ENCODE measurements around the gene MGAT5.
A peak's percentile ranks its signal among the peaks of the same experiment; 100 is the strongest.

The MGAT5 gene

DNA sequence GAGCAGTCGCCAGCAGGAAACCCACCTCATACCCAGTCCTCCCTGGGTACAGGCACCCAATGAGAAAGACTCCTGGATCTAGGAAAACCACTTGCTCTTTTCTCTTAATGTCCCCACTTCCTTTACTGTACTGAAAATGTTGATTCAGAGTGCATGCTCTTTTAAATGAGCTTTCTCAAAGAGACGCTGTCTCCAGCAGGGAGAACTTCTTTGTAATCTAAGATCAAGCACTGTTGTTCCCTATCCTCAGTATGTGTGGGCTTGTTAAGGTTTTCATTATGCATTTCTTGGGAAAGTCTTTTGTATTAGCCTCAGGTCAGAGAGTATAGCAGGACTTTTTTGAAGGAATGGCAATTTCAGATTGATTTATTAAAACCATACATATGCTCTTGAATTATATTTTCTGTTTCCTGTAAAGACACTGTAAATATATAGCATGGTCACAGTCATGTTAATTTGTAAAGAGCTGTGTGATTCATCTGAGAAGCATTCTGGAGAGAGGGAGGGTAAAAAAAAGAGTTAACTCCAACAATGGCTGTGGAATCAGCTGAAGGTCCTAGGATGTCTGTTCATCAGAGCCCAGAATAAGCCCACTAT lies 178.1 kb downstream of the MGAT5 start:
- DNase-seq: no peak

DNA sequence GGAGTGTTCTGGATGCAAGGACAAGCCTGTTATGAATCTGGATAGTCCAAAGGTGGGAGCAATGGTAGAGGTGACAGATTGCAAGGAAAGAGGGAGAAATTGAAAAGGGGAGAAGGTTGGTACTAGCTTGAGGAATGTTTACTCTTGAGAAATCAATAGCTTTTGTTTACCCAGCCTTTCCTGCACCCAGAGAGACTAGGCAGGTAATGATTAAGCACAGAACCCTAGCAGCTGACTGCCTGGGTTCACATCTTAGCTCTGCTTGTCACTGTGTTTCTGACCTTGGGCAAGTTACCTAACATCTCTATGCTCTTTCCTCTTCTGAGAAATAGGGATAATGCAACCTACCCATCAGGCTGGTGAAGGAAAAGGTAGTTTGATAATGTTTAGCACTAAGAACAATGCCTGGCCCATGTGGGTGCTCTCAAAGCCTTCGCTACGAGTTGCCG lies 178.6 kb downstream of the MGAT5 start:
- DNase-seq: peak; percentile 71

DNA sequence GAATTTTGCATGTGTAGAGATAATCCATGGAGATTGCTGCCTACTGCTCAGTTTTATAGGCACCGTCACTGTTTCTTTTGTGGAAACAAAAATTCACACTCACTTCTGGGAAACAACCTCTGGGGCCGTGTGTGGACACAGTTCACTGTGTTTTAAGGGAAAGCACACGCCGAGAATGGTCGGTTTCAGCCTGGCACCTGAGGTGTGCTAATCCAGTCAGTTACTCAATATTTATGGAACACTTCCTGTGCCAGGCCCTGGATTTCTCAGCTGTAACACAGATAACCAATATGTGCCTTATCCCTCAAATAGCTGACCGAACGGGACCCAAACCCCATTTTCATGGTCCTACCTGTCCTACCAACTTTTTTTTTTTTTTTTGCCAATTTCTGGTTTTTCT lies 179.6 kb downstream of the MGAT5 start:
- no peak for DNase-seq

- DNase-seq: no peak
These were observed 180.1 kb downstream of the MGAT5 start for GRCh38 chr2:134433979-134434378.

GRCh38 chr2:134435505-134435904 lies 181.6 kb downstream of the MGAT5 start:
- no peak for DNase-seq

DNA sequence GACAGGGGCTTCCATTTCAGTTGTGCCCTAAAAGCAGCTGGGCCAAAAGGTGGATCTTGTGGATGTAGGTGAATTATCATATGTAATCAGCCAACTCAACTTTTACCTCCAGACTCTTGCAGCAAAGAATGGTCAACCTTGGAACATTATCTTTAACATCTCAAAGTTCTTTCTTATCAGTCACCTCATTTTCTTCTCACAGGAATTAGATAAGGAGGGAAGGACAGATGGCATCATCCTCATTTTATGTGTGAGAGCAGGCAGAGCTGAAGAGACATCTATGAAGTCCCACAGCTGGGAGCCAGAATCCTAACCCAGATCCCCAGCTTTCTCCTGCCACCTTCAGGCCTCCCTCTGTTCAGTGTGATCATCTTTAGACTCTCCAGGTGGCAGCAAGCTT lies 182.1 kb downstream of the MGAT5 start:
- no peak for DNase-seq

- DNase-seq: no peak
These were observed 182.8 kb downstream of the MGAT5 start for GRCh38 chr2:134436706-134437105.

DNA sequence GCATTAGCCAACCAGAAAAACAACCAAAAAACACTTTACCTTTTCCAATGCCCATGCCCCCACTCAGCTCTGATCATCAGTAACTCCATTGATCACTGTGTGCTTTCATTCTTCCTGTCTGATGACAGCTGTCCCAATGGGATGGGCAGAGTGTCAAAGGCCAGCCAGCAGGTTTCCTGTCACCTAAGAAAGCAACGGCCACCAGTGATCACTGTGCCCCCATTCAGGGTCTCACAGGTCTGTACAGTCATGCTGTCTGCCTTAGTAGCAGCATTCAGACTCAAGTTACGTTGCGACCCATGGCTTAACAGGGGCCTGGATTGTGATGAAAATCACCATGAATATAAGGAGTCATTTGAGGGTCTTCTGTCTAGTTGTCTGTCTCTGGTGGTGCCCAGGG lies 184.5 kb downstream of the MGAT5 start:
- DNase-seq: no peak

DNA sequence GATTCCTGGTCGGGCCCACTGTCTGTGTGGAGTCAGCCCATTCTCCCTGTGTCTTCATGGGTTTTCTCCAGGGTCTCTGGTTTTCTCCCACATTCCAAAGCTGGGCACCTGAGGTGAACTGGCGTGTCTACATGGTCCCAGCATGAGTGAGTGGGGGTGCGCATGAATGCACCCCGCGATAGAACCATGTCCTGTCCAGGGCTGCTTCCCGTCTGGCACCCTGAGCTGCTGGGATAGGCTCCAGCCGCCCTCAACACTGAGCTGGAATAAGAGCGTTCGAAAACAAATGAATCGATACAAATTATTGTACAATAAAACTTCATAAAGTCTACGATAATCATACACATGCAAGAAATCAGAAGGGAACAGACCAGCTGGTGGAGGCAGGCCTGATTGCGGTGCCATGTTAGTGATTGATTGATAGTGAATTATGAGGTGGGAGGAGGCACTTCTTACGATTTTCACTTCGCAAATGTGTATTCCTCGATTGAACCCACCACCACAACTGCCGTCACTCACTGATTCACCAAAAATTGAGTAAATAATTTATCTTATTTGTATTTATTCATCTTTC lies 186.6 kb downstream of the MGAT5 start:
- DNase-seq: no peak

GRCh38 chr2:134441153-134441863 lies 187.4 kb downstream of the MGAT5 start:
- DNase-seq: no peak

DNA sequence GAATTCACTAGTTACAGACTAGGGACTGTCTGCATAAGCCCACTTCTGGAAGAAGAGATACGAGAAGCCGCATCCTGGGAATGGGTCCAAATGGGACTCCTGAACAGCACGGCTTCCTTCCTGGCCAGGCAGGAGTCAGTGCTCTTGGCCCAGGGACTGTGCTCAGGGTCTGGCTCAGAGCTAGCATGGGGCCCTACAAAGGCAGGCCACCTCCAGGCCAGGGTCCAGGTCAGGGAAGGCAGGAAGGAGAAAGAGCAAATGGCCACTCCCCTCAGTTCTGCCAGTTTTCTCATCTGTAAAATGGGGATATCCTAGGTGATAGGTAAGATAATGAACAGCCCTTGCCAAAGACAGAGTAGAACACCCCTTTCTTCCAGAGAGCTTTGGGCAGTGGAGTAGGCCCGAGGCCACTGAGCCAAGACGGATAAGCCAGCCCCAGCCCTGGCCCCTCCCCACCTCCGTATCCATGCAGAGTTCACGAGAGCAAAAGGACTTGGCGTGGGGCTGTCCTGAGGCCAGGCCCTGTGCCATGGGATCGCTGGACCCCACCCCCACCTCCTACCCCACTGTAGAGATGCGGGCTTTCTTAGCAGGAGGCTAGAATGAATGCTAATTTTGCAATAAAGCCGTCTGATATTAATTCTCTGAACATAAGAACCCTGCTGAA lies 190.1 kb downstream of the MGAT5 start:
- no peak for DNase-seq

DNA sequence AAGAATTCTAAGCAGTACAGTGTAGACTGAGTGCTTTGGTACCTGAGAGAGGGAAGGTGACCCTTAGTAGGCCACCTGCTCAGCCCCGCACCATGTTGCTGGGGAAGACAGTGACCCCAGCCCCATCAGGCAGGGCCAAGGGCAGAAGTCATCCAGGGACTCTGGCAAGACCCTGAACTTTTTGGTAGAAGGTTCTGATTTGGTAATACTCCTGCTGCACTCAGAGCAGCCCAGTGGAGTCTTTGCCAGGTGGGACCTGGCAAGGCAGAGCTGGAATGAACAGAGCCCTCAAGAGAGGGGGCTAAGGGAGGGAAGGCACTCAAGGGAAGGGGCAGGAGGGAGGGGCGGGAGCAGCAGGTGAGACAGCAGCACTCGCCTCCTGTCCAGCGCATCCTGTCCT lies 191.2 kb downstream of the MGAT5 start:
- no peak for DNase-seq

DNA sequence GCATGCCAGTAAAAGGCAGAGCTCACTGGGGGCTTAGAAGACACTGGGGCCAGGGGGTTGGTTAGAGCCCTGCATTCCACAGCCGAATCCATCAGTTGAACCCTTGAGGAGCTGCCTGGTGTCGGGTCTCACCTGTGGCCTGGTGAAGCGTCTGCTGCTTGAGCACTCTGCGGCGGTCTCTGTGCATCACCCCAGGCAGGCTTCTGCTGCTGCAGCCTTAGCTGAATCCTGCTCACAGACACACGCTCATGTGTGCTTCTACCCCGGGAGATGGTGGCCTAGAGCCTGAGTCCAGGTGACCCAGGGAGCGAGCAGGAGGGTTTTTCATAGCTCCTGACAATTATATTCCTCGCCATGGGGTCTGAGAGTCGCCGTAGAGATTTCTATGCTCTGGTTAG lies 192.1 kb downstream of the MGAT5 start:
- peak; percentile 74 for DNase-seq

DNA sequence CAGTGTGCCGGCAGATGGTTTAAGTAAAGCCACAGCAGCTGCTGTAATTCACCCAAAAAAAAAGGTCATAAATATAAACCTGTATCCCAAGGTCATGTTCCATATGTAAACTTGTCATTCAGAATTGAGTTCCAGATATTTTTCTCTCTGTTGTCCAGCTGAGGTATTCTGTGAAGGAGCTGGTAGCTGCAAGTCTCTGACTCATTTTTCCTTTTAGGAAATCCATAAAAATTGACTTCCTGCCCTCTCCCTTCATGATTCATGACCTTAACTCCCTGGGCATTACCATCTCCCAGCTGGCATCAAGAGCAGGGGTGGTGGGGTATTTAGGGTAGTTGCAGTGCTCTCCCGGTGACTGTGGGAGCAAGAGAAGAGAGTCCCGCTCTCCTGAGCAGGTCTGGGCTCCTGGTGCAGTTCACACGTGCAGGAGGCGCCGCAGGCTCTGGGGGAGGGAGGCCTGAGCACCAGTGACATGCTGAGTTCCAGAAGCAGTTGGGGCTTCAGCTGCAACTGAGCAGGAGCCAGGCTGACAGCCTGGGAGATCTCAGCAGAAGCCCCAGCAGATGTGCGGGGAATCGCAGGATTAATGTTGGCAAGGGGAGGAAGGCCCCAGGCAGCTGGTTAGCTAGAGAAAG lies 192.6 kb downstream of the MGAT5 start:
- DNase-seq: no peak

- DNase-seq: no peak
These were observed 193.8 kb downstream of the MGAT5 start for GRCh38 chr2:134447669-134448068.

DNA sequence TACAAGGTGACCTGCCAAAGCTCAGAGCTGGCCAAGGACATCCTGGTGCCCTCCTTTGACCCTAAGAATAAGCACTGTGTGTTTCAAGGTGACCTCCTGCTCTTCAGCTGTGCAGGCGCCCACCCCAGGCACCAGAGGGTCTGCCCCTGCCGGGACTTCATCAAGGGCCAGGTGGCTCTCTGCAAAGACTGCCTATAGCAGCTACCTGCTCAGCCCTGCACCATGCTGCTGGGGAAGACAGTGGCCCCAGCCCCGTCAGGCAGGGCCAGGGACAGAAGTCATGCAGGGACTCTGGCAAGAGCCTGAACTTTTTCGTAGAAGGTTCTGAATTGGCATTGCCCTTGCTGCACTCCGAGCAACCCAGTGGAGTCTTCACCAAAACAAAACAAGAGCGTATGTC lies 194.8 kb downstream of the MGAT5 start:
- DNase-seq: no peak

DNA sequence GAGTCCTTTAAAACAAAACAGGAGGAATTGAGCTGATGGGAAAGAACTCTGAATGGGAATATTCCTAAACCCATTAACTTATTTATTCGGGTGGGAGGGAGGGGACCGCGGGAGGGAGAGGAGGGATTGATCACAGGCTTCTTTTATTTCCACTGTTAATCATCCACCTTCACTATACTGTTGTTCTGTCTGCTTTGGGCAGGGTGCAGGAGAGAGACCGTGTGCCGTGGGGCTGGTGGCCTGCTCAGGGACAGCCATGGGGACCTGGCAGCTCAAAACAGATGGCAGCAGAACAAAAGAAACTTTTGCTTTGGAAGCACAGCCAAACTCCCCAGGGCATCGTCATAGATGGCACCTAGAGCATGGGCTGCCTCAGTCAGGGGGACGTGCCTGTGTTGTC lies 195.3 kb downstream of the MGAT5 start:
- DNase-seq: no peak

DNA sequence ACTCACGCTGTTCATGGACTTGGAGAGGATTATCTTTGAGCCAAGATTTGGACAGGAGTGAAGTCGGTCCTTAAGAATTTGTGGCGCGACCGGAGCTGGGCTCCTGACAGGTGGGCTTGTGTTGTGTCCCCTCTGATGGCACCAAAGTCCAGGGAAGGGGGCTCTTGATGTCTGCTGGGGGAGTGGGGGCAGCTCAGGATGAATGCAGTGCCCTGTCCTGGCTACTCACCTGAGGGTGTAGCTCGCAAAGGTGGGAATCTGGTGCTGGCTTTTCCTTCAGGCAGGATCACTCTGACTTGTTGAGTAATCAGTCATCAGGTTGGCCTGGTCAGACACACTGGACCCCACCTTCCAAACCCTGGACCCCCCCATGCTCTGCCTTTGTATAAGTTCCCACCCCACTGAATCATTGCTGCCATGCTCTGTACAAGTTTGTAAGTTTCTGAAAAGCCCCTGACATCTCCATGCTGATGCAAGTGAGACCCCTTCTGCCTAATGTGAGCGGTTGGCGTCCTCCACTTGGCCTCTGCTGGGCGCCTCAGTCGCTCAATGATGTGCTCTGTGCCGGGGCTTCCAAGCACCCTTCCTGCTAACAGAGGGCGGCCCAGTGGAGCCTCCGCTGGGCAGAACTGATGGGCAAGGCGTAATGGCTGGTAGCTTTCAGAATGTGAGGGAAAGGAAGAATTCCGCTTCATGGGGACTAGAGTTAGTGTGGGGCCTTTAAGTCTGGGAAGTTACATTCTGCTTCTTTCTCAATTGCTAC lies 196.1 kb downstream of the MGAT5 start:
- no peak for DNase-seq

GRCh38 chr2:134451347-134451630 lies 197.4 kb downstream of the MGAT5 start:
- DNase-seq: no peak

GRCh38 chr2:134452042-134452733 lies 198.3 kb downstream of the MGAT5 start:
- no peak for DNase-seq

DNA sequence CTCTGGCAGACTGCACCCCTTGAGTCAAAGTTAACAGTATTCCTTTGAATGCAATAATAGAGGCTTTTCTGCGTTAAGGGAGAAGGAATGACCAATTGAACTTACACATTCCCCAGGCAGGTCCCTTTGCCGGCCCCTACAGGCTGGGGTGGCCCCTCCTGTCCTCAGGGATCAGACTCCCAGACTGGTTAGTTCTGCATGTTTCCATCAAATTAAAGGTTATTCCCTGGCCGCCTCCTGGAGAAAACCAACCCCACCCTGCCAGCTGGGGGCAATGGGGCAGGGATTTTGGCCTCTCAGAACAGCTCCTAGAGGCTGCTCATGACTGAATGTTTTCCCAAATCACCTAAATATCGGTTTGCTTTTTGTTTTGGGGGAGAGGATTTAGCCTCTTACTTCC lies 199.6 kb downstream of the MGAT5 start:
- no peak for DNase-seq

- no peak for DNase-seq
These were observed 200.1 kb downstream of the MGAT5 start for GRCh38 chr2:134453973-134454372.
